ENCODE results near the gene TTC39C.

GRCh38 chr18:24127735-24128134, 113.2 kb downstream of the TTC39C start:
- TF ChIP-seq POLR2AphosphoS5 (IDR thresholded peaks at IDR 0.05; ENCODE audit: low read depth, low read length) = no peak
- no peak for TF ChIP-seq POLR2A (IDR thresholded peaks at IDR 0.05; ENCODE audit: low read depth, low read length)

Measured in GM12892 (cell line).